ENCODE results near the gene PRR12. TPM values are rescaled to one million over a fixed set of nuclear protein-coding genes. Genes with fewer than 3 reads are reported as not detected.

The PRR12 gene
- total RNA-seq, 4 donors from 2014 or later: 3.3 to 11.3 (median 4.1) TPM

DNA sequence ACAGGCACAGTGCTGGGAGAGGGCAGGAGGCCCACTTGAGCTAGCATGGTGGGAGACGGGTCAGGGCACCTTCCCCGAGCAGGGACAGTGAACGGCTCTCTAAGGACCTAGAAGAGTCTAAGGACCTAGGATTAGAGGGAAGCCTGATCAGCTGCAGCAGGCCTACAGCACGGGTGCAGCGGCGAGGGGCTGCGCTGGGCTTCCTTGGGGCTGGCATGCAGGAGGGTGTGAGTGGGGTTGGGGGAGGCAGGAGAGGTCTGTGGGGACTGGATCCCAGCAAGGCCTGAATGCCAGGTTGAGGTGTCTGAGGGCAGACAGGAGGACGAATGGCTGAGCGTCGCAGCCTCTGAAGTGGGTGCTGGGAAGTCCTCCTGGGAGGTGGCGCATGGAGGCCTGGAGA is 54.6 kb downstream of the PRR12 start:
- no peak for DNase-seq (ENCODE audit: low spot score)
- TF ChIP-seq, protein P1, sequence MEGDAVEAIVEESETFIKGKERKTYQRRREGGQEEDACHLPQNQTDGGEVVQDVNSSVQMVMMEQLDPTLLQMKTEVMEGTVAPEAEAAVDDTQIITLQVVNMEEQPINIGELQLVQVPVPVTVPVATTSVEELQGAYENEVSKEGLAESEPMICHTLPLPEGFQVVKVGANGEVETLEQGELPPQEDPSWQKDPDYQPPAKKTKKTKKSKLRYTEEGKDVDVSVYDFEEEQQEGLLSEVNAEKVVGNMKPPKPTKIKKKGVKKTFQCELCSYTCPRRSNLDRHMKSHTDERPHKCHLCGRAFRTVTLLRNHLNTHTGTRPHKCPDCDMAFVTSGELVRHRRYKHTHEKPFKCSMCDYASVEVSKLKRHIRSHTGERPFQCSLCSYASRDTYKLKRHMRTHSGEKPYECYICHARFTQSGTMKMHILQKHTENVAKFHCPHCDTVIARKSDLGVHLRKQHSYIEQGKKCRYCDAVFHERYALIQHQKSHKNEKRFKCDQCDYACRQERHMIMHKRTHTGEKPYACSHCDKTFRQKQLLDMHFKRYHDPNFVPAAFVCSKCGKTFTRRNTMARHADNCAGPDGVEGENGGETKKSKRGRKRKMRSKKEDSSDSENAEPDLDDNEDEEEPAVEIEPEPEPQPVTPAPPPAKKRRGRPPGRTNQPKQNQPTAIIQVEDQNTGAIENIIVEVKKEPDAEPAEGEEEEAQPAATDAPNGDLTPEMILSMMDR (IDR thresholded peaks at IDR 0.05): no peak
- ATAC-seq (ENCODE audit: low FRiP score): no peak

DNA sequence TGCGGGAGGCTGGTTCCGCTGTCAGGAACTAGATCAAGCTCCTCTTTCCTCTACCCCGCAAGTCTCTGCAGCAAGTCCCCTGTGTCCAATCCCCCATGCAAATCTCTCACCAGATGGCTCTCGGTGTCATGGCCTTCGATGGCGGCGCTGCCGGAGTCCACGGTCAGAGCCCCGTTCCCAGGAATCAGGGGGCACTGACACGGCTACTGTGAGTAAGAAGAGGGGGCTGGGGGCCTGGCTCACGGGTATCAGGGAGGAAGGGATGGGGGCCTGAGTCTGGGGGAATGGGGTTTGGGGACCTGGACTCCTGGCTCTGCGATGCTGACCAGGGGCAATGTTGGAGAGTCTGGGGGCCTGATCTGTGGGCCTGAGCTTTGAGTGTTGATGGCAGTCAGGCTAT is 55.0 kb downstream of the PRR12 start:
- TF ChIP-seq, protein P1 (IDR thresholded peaks at IDR 0.05): no peak
- DNase-seq (ENCODE audit: low spot score) (no peak), ATAC-seq (ENCODE audit: low FRiP score) (no peak)

DNA sequence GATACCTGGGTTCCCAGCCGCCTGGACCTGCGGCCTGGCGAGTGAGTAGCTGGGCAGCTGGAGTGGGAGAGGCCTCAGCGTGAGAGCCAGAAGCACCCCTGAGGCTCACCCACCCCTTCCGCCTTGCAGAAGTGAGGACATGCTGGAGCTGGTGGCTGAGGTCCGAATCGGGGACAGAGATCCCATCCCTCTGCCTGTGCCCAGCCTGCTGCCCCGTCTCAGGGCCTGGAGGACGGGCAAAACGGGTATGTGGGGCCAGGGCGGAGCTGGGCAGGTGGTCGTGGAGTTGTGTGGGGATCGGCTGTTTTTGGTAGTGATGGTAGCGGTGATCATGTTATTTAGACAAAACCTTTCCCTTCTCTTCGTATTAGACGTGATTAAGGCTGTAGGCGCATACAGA is 55.6 kb downstream of the PRR12 start:
- ATAC-seq (ENCODE audit: low FRiP score): no peak
- no peak for DNase-seq (ENCODE audit: low spot score)
- TF ChIP-seq, protein P1 (IDR thresholded peaks at IDR 0.05): no peak

DNA sequence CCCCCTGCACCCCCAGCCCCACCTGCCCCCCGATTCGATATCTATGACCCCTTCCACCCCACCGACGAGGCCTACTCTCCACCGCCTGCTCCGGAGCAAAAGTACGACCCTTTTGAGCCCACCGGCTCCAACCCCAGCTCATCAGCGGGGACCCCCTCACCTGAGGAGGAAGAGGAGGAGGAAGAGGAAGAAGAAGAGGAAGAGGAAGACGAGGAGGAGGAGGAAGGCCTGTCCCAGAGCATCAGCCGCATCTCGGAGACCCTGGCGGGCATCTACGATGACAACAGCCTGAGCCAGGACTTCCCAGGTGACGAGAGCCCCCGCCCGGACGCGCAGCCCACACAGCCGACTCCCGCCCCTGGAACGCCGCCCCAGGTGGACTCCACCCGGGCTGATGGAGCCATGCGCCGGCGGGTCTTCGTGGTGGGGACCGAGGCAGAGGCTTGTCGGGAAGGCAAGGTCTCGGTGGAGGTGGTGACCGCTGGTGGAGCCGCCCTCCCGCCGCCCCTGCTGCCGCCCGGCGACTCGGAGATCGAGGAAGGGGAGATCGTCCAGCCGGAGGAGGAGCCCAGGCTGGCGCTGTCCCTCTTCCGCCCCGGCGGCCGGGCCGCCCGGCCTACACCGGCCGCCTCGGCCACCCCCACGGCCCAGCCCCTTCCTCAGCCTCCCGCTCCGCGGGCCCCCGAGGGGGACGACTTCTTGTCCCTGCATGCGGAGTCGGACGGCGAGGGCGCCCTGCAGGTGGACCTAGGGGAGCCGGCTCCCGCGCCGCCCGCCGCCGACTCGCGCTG is 60.2 kb downstream of the PRR12 start:
- TF ChIP-seq, protein P1 (IDR thresholded peaks at IDR 0.05): no peak
- no peak for DNase-seq (ENCODE audit: low spot score)
- ATAC-seq (ENCODE audit: low FRiP score): no peak

DNA sequence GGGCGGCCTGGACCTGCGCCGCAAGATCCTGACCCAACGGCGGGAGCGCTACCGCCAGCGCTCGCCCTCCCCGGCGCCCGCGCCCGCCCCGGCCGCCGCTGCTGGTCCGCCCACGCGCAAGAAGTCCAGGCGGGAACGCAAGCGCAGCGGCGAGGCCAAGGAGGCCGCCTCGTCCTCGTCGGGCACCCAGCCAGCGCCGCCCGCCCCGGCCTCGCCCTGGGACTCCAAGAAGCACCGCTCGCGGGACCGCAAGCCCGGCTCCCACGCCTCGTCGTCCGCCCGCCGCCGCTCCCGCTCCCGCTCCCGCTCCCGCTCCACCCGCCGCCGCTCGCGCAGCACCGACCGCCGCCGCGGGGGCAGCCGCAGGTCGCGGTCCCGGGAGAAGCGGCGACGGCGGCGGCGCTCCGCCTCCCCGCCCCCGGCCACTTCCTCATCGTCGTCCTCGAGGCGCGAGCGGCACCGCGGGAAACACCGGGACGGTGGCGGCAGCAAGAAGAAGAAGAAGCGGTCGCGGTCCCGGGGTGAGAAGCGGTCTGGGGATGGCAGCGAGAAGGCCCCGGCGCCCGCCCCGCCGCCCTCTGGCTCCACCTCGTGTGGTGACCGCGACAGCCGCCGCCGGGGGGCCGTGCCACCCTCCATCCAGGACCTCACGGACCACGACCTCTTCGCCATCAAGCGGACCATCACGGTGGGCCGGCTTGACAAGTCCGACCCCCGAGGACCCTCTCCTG is 61.0 kb downstream of the PRR12 start:
- ATAC-seq (ENCODE audit: low FRiP score) (no peak), DNase-seq (ENCODE audit: low spot score) (no peak)
- TF ChIP-seq, protein P1 (IDR thresholded peaks at IDR 0.05): no peak

DNA sequence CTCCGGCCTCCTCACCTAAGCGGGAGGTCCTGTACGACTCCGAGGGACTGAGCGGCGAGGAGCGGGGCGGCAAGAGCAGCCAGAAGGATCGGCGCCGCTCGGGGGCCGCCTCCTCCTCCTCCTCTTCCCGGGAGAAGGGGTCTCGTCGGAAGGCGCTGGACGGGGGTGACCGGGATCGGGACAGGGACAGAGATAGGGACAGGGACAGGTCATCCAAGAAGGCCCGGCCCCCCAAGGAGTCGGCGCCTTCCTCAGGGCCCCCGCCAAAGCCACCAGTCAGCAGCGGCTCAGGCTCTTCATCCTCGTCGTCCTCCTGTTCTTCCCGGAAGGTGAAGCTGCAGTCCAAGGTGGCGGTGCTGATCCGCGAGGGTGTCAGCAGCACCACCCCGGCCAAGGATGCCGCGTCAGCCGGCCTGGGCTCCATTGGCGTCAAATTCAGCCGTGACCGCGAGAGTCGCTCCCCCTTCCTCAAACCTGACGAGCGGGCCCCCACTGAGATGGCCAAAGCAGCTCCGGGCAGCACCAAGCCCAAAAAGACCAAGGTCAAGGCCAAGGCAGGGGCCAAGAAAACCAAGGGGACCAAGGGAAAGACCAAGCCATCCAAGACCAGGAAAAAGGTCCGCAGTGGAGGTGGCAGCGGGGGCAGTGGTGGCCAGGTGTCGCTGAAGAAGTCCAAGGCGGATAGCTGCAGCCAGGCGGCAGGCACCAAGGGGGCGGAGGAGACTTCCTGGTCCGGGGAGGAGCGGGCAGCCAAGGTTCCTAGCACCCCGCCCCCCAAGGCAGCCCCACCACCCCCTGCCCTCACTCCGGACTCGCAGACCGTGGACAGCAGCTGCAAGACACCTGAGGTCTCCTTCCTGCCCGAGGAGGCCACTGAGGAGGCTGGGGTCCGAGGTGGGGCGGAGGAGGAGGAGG is 61.8 kb downstream of the PRR12 start:
- DNase-seq (ENCODE audit: low spot score) (no peak), ATAC-seq (ENCODE audit: low FRiP score) (no peak)

More for the DNA sequence above, 61.8 kb downstream of the PRR12 start:
- TF ChIP-seq, protein P1 (IDR thresholded peaks at IDR 0.05): no peak

Data from omental fat pad (tissue), 4 donors.